Uterus (tissue), 4 donors: ENCODE measurements around the gene C11orf98. TPM values are rescaled to one million over a fixed set of nuclear protein-coding genes. Genes with fewer than 3 reads are reported as not detected.
A peak's percentile ranks its signal among the peaks of the same experiment; 100 is the strongest.
"Not testable (repeated sequence)": the region's sequence is repeated elsewhere in the genome, so short reads cannot be mapped to it uniquely, and the experiment has no call there.

Experiments
- DNase-seq, 2 donors: peaks; one replicate each; pipeline ENCODE4 v3.0.0-alpha.2; 2019 to 2020
- H3K27ac ChIP-seq, 2 donors: fragments of 200-600 bp; sonication (generic); 1 replicate in 1 of 2; 2 replicates in 1 of 2; pipeline ENCODE4 v1.5.1; 2016 to 2018
- H3K27me3 ChIP-seq, 2 donors: fragments of 200-600 bp; sonication (generic); one replicate each; pipeline ENCODE4 v1.5.1; 2018 to 2019; ENCODE audit warnings: control low read depth in 1 of 2
- H3K36me3 ChIP-seq, 2 donors: fragments of 200-600 bp; sonication (generic); one replicate each; pipeline ENCODE4 v1.5.1; 2019; ENCODE audit warnings: control low read depth in 1 of 2
- H3K4me1 ChIP-seq, 2 donors: fragments of 200-600 bp; sonication (generic); one replicate each; pipeline ENCODE4 v1.5.1; 2018 to 2019; ENCODE audit warnings: control low read depth in 1 of 2
- H3K4me3 ChIP-seq, 2 donors: fragments of 200-600 bp; sonication (generic); 1 replicate in 1 of 2; 2 replicates in 1 of 2; pipeline ENCODE4 v1.5.1; 2018 to 2019; ENCODE audit warnings: mild to moderate bottlenecking in 1 of 2
- H3K9me3 ChIP-seq, 2 donors: fragments of 200-600 bp; sonication (generic); one replicate each; pipeline ENCODE4 v1.5.1; 2019; ENCODE audit warnings: control low read depth in 1 of 2
- POLR2A ChIP-seq, 2 donors: fragments of 450-650 bp; IDR thresholded peaks; one replicate each; pipeline ENCODE4 v1.6.1; 2016; ENCODE audit warnings: antibody characterized with exemption in 2 of 2, mild to moderate bottlenecking in 1 of 2, moderate library complexity in 1 of 2
- intact Hi-C: fragments of 100-400 bp; cut with DNase I; formaldehyde crosslinking; loops from one replicate; pipeline ENCODE4 v1.15.1; 2023; ENCODE audit warnings: low total_unique reads
- total RNA-seq, 4 donors: library from RNA; depleted of rRNA in 3 of 4; stranded (reverse); fragments of >200 nt in 3 of 4; gene quantifications; one replicate each; pipeline versions ENCODE4 v1.1.0 to v1.2.4, GENCODE V29; 2014 to 2023
- TF ChIP-seq, protein P1 (sequence below), 4 experiments: fragments of 200-600 bp in 2 of 4; fragments of 450-650 bp in 2 of 4; sonication (generic) in 2 of 4; IDR thresholded peaks; one replicate each; pipeline ENCODE4 v1.5.1; 2016 to 2019; ENCODE audit warnings: antibody characterized with exemption in 4 of 4, mild to moderate bottlenecking in 2 of 4, moderate library complexity in 1 of 4
- donor health status: DM: yes; HTN: yes; CAD: no.

The C11orf98 gene
- total RNA-seq, 4 donors from 2014 or later, result 4.6 to 35.7 (median 19.5) TPM

DNA sequence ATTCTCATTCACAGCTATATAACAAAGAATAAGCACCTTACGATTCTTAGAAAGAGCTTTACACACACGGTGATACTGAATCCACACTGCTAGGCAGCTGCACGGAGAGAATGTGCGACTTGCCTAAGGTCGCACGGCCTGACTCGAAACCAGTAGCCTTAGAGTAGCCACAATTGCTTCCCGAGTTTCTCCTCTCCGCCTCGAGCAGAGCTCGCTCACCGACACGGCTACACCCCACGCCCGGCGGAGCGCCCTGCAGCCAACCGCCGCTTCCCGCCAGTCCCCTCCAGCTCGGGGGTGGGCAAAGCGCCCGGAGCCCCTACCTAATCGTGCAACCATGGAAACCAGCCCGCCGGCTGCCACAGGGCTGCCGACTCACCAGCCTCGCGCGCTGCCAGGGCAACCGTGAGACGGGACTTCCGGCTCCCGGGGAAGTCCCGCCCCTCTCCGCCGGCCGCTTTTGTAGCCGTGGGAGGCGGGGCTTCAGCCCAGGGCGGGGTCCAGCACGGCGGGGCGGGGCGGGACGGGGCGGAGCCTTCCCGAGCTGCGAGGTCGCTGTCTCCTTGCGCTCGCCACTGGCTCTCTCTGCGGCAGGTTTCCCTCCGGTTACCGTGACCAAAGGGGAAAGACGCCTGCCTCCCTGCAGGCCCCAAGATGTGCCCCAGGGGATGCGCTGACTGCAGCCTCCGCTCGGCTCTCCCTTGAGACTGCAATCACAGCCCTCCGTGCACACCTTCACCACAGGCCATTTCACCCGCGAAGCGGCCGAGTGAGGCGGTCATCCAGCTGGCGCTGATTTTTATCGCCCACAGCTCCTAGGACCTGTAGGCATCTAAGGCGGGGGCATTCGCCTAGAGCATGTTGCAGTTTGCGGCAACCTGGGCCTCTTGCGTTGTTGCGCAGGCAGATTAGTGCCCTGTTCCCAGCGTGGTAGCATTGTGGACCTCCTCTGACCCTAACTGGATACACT lies 41.2 kb upstream of the C11orf98 start:
- peak overlapping the region; percentile 72 to 78 for H3K27ac ChIP-seq
- TF ChIP-seq, protein P1, sequence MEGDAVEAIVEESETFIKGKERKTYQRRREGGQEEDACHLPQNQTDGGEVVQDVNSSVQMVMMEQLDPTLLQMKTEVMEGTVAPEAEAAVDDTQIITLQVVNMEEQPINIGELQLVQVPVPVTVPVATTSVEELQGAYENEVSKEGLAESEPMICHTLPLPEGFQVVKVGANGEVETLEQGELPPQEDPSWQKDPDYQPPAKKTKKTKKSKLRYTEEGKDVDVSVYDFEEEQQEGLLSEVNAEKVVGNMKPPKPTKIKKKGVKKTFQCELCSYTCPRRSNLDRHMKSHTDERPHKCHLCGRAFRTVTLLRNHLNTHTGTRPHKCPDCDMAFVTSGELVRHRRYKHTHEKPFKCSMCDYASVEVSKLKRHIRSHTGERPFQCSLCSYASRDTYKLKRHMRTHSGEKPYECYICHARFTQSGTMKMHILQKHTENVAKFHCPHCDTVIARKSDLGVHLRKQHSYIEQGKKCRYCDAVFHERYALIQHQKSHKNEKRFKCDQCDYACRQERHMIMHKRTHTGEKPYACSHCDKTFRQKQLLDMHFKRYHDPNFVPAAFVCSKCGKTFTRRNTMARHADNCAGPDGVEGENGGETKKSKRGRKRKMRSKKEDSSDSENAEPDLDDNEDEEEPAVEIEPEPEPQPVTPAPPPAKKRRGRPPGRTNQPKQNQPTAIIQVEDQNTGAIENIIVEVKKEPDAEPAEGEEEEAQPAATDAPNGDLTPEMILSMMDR (IDR thresholded peaks at IDR 0.05), result no peak
- peak in 1 of 2 donors; percentile 57 for TF ChIP-seq POLR2A (IDR thresholded peaks at IDR 0.05)
- H3K4me1 ChIP-seq, result peaks cover 9 to 22% of the 10 kb centered on the region in 2 donors
- peak overlapping the region; percentile 47 to 71 for H3K4me3 ChIP-seq
- H3K36me3 ChIP-seq, result no peaks in the 10 kb centered on the region
- no peaks in the 10 kb centered on the region for H3K27me3 ChIP-seq
- DNase-seq, result peak; percentile 95 to 96
- intact Hi-C loops, result no loop called here
- H3K9me3 ChIP-seq, result no peaks in the 10 kb centered on the region

DNA sequence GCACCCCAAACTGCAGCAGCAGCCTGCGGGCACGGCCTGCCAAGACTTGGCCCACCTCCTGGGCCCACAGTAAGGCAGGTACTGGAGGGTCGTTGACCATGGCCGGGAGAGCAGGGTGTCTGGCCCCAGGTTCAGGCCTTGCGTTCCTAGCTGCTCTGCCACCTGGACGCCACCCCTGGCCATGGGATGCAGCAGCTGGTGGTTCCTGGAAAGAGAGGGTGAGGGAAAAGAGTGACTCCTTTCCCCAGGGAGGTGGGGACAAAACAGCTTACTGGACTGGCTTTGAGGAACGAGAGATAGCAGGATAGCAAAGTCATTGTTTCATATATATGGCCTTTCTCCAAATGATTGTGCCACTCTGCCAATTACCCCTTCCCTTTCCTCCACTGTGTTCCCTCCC lies 40.4 kb upstream of the C11orf98 start:
- intact Hi-C loops, result no loop called here
- Histone ChIP-seq H3K27ac (peak overlapping the region; percentile 72 to 78), H3K4me3 (peak overlapping the region; percentile 47 to 71), H3K9me3 (no peaks in the 10 kb centered on the region), H3K27me3 (no peaks in the 10 kb centered on the region), H3K4me1 (peaks cover 7 to 21% of the 10 kb centered on the region in 2 donors), H3K36me3 (no peaks in the 10 kb centered on the region)
- no peak for TF ChIP-seq POLR2A (IDR thresholded peaks at IDR 0.05)
- TF ChIP-seq, protein P1 (IDR thresholded peaks at IDR 0.05), result no peak
- no peak for DNase-seq

DNA sequence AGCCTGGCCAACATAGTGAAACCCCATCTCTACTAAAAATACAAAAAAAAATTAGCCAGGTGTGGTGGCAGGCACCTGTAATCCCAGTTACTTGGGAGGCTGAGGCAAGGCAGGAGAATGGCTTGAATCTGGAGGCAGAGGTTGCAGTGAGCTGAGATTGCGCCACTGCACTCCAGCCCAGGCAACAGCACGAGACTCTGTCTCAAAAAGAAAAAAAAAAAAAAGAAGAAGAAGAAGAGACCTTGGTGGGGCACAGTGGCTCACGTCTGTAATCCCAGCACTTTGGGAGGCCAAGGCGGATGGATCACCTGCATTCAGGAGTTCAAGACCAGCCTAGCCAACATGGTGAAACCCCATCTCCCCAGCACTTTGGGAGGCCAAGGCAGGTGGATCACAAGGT lies 38.9 kb upstream of the C11orf98 start:
- DNase-seq, intact Hi-C loops: not testable (repeated sequence)
- H3K4me1 ChIP-seq, result peaks cover 3 to 18% of the 10 kb centered on the region in 2 donors

DNA sequence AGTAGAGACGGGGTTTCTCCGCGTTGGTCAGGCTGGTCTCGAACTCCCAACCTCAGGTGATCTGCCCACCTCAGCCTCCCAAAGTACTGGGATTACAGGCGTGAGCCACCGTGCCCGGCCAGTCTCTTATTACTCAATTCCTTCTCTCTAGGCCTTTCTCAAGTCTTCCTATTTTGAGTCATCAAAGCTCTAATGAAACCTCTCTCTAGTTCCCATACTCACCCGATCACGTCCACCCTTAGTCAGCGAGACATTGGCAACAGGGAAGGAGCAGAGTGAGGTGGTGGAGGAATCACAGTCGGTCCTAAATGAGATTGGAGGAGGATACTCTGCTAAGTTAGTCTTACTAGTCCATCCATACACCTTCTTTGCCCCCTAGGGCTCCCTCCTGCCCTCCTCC lies 37.2 kb upstream of the C11orf98 start:
- Histone ChIP-seq H3K36me3 (no peaks in the 10 kb centered on the region), H3K9me3 (no peaks in the 10 kb centered on the region), H3K4me3 (no peak overlapping the region), H3K4me1 (peaks cover 3 to 8% of the 10 kb centered on the region in 2 donors), H3K27ac (no peak overlapping the region), H3K27me3 (no peaks in the 10 kb centered on the region)
- DNase-seq, result no peak
- intact Hi-C loops, result no loop called here
- no peak for TF ChIP-seq POLR2A (IDR thresholded peaks at IDR 0.05)
- TF ChIP-seq, protein P1 (IDR thresholded peaks at IDR 0.05), result no peak

More for the DNA sequence above, 38.9 kb upstream of the C11orf98 start:
- H3K4me3 ChIP-seq, H3K36me3 ChIP-seq, H3K27me3 ChIP-seq, H3K27ac ChIP-seq, H3K9me3 ChIP-seq: not testable (repeated sequence)

DNA sequence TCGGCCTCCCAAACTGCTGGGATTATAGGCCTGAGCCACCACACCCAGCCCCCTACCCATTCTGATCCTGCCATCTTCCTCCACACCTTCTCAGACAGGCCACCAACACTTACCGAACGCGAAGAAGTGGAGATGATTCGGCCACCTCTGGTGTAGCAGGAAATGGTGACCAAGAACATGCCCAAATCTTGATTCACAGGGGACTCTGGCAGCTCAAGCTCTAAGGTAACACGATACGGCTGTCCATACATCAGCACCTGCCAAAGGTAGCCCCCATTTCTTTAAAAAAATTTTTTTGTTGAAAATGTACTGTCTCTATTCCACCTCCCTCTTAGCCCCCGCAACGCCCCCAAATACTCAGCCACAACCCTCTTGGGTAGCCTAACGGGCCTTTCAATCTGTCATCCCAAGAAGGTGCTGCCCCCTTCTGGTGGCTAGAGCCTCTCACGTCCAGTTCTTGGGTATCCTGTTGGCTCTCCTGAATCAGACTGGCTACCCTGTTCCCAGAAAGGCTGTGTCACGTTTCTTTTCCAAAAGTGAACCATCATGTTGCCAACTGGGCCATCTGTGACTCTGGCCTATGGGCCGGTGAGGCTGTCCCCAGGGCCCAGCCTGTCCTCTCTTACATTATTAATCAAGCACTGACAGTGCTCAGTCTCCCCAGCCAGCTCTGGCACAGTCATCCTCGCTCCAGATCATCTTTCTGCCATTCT lies 29.6 kb upstream of the C11orf98 start:
- Histone ChIP-seq H3K4me1 (no peaks in the 10 kb centered on the region), H3K27me3 (no peaks in the 10 kb centered on the region), H3K36me3 (no peaks in the 10 kb centered on the region), H3K4me3 (no peak overlapping the region), H3K9me3 (no peaks in the 10 kb centered on the region), H3K27ac (peak overlapping the region in 1 of 2 donors; percentile 38)
- DNase-seq, result peak; percentile 80 to 86
- intact Hi-C loops, result loop anchor here (10.0 kb wide), 1 partner anchor 310 kb away; no protein-coding TSS in a partner anchor
- TF ChIP-seq, protein P1 (IDR thresholded peaks at IDR 0.05), result peak; percentile 66 to 83 (median 77)
- TF ChIP-seq POLR2A (IDR thresholded peaks at IDR 0.05), result no peak

DNA sequence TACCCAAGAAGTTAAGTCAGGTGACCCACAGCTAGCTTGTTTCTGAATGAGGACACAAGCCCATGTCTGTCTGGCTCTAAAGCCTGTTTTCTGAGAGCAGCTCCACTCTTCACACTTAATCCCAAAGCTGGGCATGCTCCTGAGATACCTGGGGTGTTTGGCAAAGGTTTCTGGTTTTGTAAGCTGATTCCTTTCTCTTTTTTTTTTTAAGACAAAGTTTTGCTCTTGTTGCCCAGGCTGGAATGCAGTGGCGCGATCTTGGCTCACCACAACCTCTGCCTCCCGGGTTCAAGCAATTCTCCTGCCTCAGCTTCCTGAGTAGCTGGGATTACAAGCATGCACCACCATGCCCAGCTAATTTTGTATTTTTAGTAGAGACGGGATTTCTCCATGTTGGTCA lies 28.6 kb upstream of the C11orf98 start:
- not testable (repeated sequence) for H3K9me3 ChIP-seq, H3K36me3 ChIP-seq, DNase-seq, H3K27ac ChIP-seq, H3K27me3 ChIP-seq, H3K4me1 ChIP-seq, H3K4me3 ChIP-seq
- intact Hi-C loops, result loop anchor here (10.0 kb wide), 1 partner anchor 309 kb away; no protein-coding TSS in a partner anchor
